Keratinocyte (primary cell): Measurements from ENCODE around the gene ZBTB45. TPM values are rescaled to one million over a fixed set of nuclear protein-coding genes. Genes with fewer than 3 reads are reported as not detected.
"Not testable (repeated sequence)": the region's sequence is repeated elsewhere in the genome, so short reads cannot be mapped to it uniquely, and the experiment has no call there.

ENCODE experiments used
- DNase-seq: peaks from one replicate; pipeline ENCODE4 v3.0.0-alpha.2; 2011; ENCODE audit warnings: low read depth, missing footprints, low spot score
- FAIRE-seq: peaks from 2 replicates; lab custom pipeline; 2011; peaks lifted over from hg19 to GRCh38; lab: Jason Lieb, UNC
- H2AFZ ChIP-seq: 2 replicates; pipeline ENCODE4 v1.6.0; 2012; ENCODE audit warnings: low read length, control low read depth, inconsistent platforms; ENCODE audit not compliant: control insufficient read depth
- H3K27ac ChIP-seq: 2 replicates; pipeline ENCODE4 v1.5.1; 2011; ENCODE audit warnings: low read length; ENCODE audit not compliant: control insufficient read depth, insufficient read depth
- H3K27me3 ChIP-seq: 3 replicates; pipeline ENCODE4 v1.6.0; 2011; ENCODE audit warnings: low read length; ENCODE audit not compliant: control insufficient read depth, insufficient read depth; ENCODE audit errors: extremely low read depth
- H3K36me3 ChIP-seq, 2 experiments: 2 replicates in 1 of 2; 3 replicates in 1 of 2; pipeline ENCODE4 v1.5.1; 2011; ENCODE audit warnings: low read length in 2 of 2, mild to moderate bottlenecking in 1 of 2; ENCODE audit not compliant: control insufficient read depth in 2 of 2, insufficient read depth in 2 of 2; ENCODE audit errors: extremely low read depth in 1 of 2
- H3K4me1 ChIP-seq: 3 replicates; pipeline ENCODE4 v1.5.1; 2011; ENCODE audit warnings: low read length; ENCODE audit not compliant: control insufficient read depth, insufficient read depth; ENCODE audit errors: extremely low read depth
- H3K4me2 ChIP-seq: 3 replicates; pipeline ENCODE4 v1.6.0; 2011; ENCODE audit warnings: low read depth, low read length; ENCODE audit not compliant: control insufficient read depth, insufficient read depth; ENCODE audit errors: extremely low read depth
- H3K4me3 ChIP-seq, 3 experiments: fragments of 200-600 bp in 1 of 3; sonication (generic) in 1 of 3; 2 replicates in 2 of 3; 3 replicates in 1 of 3; pipeline ENCODE4 v1.5.1; 2011 to 2016; ENCODE audit warnings: low read length in 3 of 3, mild to moderate bottlenecking in 3 of 3, control low read depth in 2 of 3, inconsistent platforms in 1 of 3, low read depth in 1 of 3, mixed read lengths in 1 of 3, mixed run types in 1 of 3, moderate library complexity in 1 of 3; ENCODE audit not compliant: control insufficient read depth in 2 of 3, insufficient read depth in 2 of 3; ENCODE audit errors: extremely low read depth in 1 of 3
- H3K79me2 ChIP-seq: 2 replicates; pipeline ENCODE4 v1.6.0; 2012; ENCODE audit warnings: low read length; ENCODE audit not compliant: control insufficient read depth, insufficient read depth
- H3K9ac ChIP-seq: 3 replicates; pipeline ENCODE4 v1.6.0; 2011; ENCODE audit warnings: low read length; ENCODE audit not compliant: control insufficient read depth, insufficient read depth; ENCODE audit errors: extremely low read depth
- H3K9me1 ChIP-seq: 3 replicates; pipeline ENCODE4 v1.6.0; 2011; ENCODE audit warnings: low read length; ENCODE audit not compliant: control insufficient read depth, insufficient read depth; ENCODE audit errors: extremely low read depth
- H3K9me3 ChIP-seq: 2 replicates; pipeline ENCODE4 v1.5.1; 2012; ENCODE audit warnings: low read depth, low read length; ENCODE audit not compliant: control insufficient read depth
- H4K20me1 ChIP-seq: 3 replicates; pipeline ENCODE4 v1.6.0; 2011; ENCODE audit warnings: low read length; ENCODE audit not compliant: control insufficient read depth, insufficient read depth; ENCODE audit errors: extremely low read depth
- EZH2 ChIP-seq: IDR thresholded peaks from one replicate; pipeline ENCODE4 v1.6.1; 2012; ENCODE audit warnings: inconsistent platforms, mild to moderate bottlenecking, low read length, moderate library complexity
- dilution Hi-C: fragments of 300-500 bp; cut with MboI; formaldehyde crosslinking; loops from one replicate; pipeline ENCODE4 v1.7.0; 2020; ENCODE audit warnings: low sequenced_read_pairs; ENCODE audit not compliant: extremely low pct_ligation_motif_present
- polyA plus RNA-seq, 5 experiments: library from polyadenylated mRNA; depleted of rRNA in 3 of 5; stranded (reverse) in 3 of 5; stranded (forward) in 1 of 5; unstranded in 1 of 5; fragments of >200 nt; gene quantifications; 1 replicate in 1 of 5; 2 replicates in 3 of 5; 3 replicates in 1 of 5; pipeline versions ENCODE4 v1.2.1 to v1.2.3, GENCODE V29; 2011 to 2012; ENCODE audit warnings: missing spikeins in 2 of 5, low read depth in 1 of 5, low replicate concordance in 1 of 5
- TF ChIP-seq, protein P1 (sequence below), 3 experiments: IDR thresholded peaks in 1 of 3; conservative IDR thresholded peaks in 1 of 3; optimal IDR thresholded peaks in 1 of 3; 2 replicates in 2 of 3; 3 replicates in 1 of 3; pipeline versions ENCODE3 to v1.5.1; 2011; ENCODE audit warnings: low read length in 3 of 3, mild to moderate bottlenecking in 3 of 3, moderate library complexity in 2 of 3, control low read depth in 1 of 3, inconsistent platforms in 1 of 3; ENCODE audit not compliant: insufficient read depth in 2 of 3; ENCODE audit errors: extremely low read depth in 1 of 3

ZBTB45 gene
- polyA plus RNA-seq, 1 donor (not counting 4 experiments of a cell fraction or from before 2014, with no cell fraction given) = 3.1 TPM

DNA sequence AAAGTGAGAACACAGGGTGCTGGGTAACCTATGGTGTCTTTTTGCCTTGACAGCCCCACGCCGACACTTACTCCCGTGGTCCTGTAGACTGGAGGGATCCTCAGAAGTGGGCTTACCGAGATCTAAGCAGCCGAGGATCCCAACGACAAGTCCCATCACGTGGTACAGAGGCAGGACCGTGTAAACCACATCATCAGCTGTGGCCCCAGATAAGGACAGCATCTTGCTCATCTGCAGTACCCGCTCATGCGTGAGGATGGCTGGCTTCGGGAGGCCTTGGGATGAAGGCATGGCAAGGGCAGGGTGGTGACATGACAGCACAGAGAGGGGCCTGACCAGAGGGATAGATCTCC lies 9.9 kb downstream of the ZBTB45 start:
- H3K9me3 ChIP-seq = no peaks in the 10 kb centered on the region
- H3K79me2 ChIP-seq = peaks cover 5% of the 10 kb centered on the region
- no peaks in the 10 kb centered on the region for H3K36me3 ChIP-seq
- no peak overlapping the region for H3K4me2 ChIP-seq
- H4K20me1 ChIP-seq = no peaks in the 10 kb centered on the region
- peaks cover 4% of the 10 kb centered on the region for H3K4me1 ChIP-seq
- dilution Hi-C loops = no loop called here
- no peak overlapping the region for H3K4me3 ChIP-seq
- H3K27me3 ChIP-seq = no peaks in the 10 kb centered on the region
- H3K9me1 ChIP-seq = no peaks in the 10 kb centered on the region
- FAIRE-seq (no peak), DNase-seq (no peak)
- no peak overlapping the region for H2AFZ ChIP-seq
- H3K27ac ChIP-seq = no peak overlapping the region
- TF ChIP-seq EZH2 = no peak
- TF ChIP-seq, protein P1, sequence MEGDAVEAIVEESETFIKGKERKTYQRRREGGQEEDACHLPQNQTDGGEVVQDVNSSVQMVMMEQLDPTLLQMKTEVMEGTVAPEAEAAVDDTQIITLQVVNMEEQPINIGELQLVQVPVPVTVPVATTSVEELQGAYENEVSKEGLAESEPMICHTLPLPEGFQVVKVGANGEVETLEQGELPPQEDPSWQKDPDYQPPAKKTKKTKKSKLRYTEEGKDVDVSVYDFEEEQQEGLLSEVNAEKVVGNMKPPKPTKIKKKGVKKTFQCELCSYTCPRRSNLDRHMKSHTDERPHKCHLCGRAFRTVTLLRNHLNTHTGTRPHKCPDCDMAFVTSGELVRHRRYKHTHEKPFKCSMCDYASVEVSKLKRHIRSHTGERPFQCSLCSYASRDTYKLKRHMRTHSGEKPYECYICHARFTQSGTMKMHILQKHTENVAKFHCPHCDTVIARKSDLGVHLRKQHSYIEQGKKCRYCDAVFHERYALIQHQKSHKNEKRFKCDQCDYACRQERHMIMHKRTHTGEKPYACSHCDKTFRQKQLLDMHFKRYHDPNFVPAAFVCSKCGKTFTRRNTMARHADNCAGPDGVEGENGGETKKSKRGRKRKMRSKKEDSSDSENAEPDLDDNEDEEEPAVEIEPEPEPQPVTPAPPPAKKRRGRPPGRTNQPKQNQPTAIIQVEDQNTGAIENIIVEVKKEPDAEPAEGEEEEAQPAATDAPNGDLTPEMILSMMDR (optimal IDR thresholded peaks at IDR 0.05 in 1 of 3, IDR thresholded peaks at IDR 0.05 in 1 of 3, conservative IDR thresholded peaks at IDR 0.05 in 1 of 3; ENCODE audit: extremely low read depth in 1 of 3, insufficient read depth in 2 of 3, low read length in 3 of 3) = no peak
- H3K9ac ChIP-seq = no peak overlapping the region

GRCh38 chr19:58507602-58508223 lies 11.9 kb downstream of the ZBTB45 start:
- H3K9me3 ChIP-seq, dilution Hi-C loops, H3K27ac ChIP-seq, H3K27me3 ChIP-seq, H2AFZ ChIP-seq, H3K4me2 ChIP-seq, H3K9ac ChIP-seq, H3K9me1 ChIP-seq, H3K4me3 ChIP-seq, H4K20me1 ChIP-seq, H3K4me1 ChIP-seq, H3K36me3 ChIP-seq, DNase-seq, H3K79me2 ChIP-seq, FAIRE-seq: not testable (repeated sequence)

GRCh38 chr19:58500242-58500641 lies 19.4 kb downstream of the ZBTB45 start:
- Histone ChIP-seq H3K9me3 (no peaks in the 10 kb centered on the region), H3K4me2 (peak overlapping the region; percentile 84), H3K79me2 (no peaks in the 10 kb centered on the region), H3K9me1 (no peaks in the 10 kb centered on the region), H2AFZ (no peak overlapping the region), H3K9ac (no peak overlapping the region), H3K27me3 (no peaks in the 10 kb centered on the region), H3K4me1 (peaks cover 12% of the 10 kb centered on the region), H3K27ac (no peak overlapping the region), H4K20me1 (no peaks in the 10 kb centered on the region), H3K36me3 (no peaks in the 10 kb centered on the region), H3K4me3 (peak overlapping the region in 1 of 3 experiments; percentile 56)
- dilution Hi-C loops = no loop called here
- TF ChIP-seq, protein P1 (optimal IDR thresholded peaks at IDR 0.05 in 1 of 3, IDR thresholded peaks at IDR 0.05 in 1 of 3, conservative IDR thresholded peaks at IDR 0.05 in 1 of 3; ENCODE audit: extremely low read depth in 1 of 3, insufficient read depth in 2 of 3, low read length in 3 of 3) = no peak
- no peak for TF ChIP-seq EZH2
- no peak for FAIRE-seq
- DNase-seq = no peak
